GM13976 (cell line): Measurements from ENCODE around the gene EIF2S1.

Experiments used
- DNase-seq: peaks from one replicate; pipeline ENCODE4 v3.0.0; 2012; ENCODE audit warnings: low spot score
- CTCF ChIP-seq: IDR thresholded peaks from 2 replicates; pipeline ENCODE4 v1.5.1; 2012; ENCODE audit warnings: borderline replicate concordance, mild to moderate bottlenecking; ENCODE audit not compliant: insufficient read depth; ENCODE audit errors: extremely low read depth, missing control alignments, control extremely low read depth
- in situ Hi-C: fragments of 300-500 bp; cut with MboI; formaldehyde crosslinking; loops from one replicate; pipeline ENCODE4 v1.12.0; 2022; ENCODE audit warnings: low sequenced_read_pairs, mixed read lengths, inconsistent platforms; ENCODE audit not compliant: unreplicated experiment

Gene EIF2S1

GRCh38 chr14:67418401-67419191, 58.5 kb downstream of the EIF2S1 start:
- in situ Hi-C loops = loop anchor here (25.0 kb wide), 1 partner anchor 294 kb away; the partner anchor contains the start of gene RDH12
- DNase-seq = no peak
- TF ChIP-seq CTCF = no peak

- TF ChIP-seq CTCF = peak; percentile 50
- DNase-seq = peak; percentile 44
- in situ Hi-C loops = loop anchor here (10.0 to 25.0 kb wide), 2 partner anchors 165 to 292 kb away; partner anchors contain the start of gene RDH12
These were observed 60.1 kb downstream of the EIF2S1 start for GRCh38 chr14:67420102-67420739.

GRCh38 chr14:67421356-67422224, 61.5 kb downstream of the EIF2S1 start:
- no peak for TF ChIP-seq CTCF
- in situ Hi-C loops = loop anchor here (10.0 to 25.0 kb wide), 2 partner anchors 163 to 291 kb away; partner anchors contain the start of gene RDH12
- no peak for DNase-seq

GRCh38 chr14:67423424-67423823, 63.3 kb downstream of the EIF2S1 start:
- no peak for DNase-seq
- no peak for TF ChIP-seq CTCF
- in situ Hi-C loops = loop anchor here (10.0 to 25.0 kb wide), 2 partner anchors 161 to 289 kb away; partner anchors contain the start of gene RDH12

- in situ Hi-C loops = loop anchor here (10.0 to 25.0 kb wide), 2 partner anchors 160 to 288 kb away; partner anchors contain the start of gene RDH12
- TF ChIP-seq CTCF = no peak
- no peak for DNase-seq
These were observed 64.4 kb downstream of the EIF2S1 start for GRCh38 chr14:67424539-67424938.

- TF ChIP-seq CTCF = no peak
- in situ Hi-C loops = loop anchor here (10.0 kb wide), 1 partner anchor 159 kb away; no protein-coding TSS in a partner anchor
- no peak for DNase-seq
These were observed 65.5 kb downstream of the EIF2S1 start for GRCh38 chr14:67425608-67426007.
